Uterine smooth muscle cell (primary cell): ENCODE measurements around the gene TSGA10. TPM values are rescaled to one million over a fixed set of nuclear protein-coding genes. Genes with fewer than 3 reads are reported as not detected.

Source experiments
- total RNA-seq: library from RNA; depleted of rRNA; stranded (reverse); fragments of >200 nt; gene quantifications from 2 replicates; pipeline ENCODE4 v1.2.3, GENCODE V29; 2014

The TSGA10 gene, protein sequence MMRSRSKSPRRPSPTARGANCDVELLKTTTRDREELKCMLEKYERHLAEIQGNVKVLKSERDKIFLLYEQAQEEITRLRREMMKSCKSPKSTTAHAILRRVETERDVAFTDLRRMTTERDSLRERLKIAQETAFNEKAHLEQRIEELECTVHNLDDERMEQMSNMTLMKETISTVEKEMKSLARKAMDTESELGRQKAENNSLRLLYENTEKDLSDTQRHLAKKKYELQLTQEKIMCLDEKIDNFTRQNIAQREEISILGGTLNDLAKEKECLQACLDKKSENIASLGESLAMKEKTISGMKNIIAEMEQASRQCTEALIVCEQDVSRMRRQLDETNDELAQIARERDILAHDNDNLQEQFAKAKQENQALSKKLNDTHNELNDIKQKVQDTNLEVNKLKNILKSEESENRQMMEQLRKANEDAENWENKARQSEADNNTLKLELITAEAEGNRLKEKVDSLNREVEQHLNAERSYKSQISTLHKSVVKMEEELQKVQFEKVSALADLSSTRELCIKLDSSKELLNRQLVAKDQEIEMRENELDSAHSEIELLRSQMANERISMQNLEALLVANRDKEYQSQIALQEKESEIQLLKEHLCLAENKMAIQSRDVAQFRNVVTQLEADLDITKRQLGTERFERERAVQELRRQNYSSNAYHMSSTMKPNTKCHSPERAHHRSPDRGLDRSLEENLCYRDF
- total RNA-seq: 3.7 and 5.1 TPM in 2 replicates

DNA sequence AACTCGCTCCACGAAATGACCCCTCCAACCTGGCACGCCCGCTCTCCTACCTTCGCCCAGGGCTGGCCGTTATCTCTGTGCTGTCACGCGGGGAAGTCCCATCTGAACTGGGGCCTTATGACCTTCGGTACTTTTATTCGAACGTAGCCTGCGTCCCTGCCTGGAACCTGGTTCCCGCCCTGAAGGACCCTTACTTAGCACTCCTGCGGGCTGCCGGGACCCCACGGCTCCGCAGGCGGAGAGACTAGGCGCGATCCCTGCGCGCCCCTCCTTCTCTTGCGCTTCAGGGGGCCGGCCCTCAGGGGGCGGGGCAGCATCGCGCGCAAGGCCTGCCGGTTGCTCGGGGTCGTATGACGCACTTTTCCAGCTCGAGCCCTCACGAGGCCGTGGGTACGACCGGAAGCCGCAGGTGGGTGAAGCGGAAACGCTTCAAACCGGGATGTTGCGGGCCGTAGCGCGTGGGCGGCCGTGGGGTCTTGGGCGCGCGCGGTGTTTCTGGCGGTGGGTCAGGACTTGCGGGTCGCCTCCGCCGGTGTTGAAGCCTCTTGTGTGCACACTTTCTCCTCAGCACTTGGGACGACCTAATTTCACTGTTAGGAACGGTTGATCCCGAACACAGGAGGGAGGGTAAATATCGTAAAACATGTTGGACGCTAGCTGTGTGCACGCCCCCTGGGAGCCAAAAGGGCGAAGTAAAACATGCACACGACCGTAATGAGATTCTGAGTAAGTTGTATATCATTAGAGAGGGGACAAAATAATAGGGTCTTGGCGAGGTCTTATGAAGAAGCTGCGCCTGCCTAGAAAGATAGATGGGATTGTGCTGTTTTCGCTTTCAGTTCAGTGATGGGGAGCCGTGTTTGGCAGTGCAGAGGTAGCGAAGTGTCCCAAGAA is at the start of gene TSGA10, which contains the start of gene LIPT1:
Gene TSGA10 (minus strand): TSS at position 300 of the 894 bp plus-strand sequence. CDS start 45,503 bp downstream, outside the sequence.
Gene LIPT1 (plus strand): TSS at position 325 of the 894 bp plus-strand sequence. CDS start 6,991 bp downstream, outside the sequence.

DNA sequence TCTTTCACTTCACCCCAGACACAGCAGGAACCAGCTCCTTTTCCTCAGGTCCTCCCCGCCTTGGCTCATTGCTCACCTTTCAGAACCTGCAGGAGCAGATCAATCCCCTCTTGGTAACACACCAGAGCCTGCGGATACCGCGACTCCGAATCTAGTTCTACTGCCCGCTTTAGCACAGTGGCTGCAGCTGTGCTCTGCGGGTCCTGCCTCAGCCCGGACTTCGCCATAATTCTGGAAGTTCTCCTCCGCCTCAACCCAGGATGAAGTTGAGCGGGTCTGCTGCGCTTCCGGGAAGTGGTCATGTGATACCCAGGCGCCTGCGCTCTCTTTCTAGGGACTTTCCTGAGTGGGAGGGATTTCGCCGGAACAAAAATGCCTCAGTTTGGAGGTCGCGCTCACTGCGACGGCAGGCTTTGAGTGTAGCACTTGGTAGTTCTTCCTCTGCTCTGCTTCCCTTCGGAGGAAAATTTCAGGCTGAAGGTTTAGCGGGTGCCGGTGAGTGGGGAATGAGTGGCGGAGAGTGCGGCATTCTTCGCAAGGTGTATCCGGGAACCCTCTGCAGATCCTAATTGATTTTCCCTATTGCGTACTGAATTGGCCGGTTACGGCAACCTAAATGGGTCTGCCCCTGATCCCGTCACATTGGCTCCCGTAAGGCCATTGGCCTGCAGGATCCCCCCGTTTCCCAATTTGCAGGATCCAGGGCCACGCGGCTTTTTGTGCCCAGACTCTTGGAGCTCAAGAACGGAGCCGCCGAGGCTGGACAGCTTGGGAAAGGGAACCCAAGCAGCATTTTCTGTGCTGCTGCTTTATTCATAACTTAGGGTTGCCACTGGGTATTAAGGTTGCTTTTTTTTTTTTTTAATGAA is 26.2 kb upstream of the TSGA10 start, which contains the start of the genes MITD1 and MRPL30:
Gene MITD1 (minus strand): TSS at position 304 of the 869 bp plus-strand sequence. CDS start 77 bp downstream, at position 227.
Gene MRPL30 (plus strand): TSS at position 430 of the 869 bp plus-strand sequence. CDS start 5,020 bp downstream, outside the sequence.

DNA sequence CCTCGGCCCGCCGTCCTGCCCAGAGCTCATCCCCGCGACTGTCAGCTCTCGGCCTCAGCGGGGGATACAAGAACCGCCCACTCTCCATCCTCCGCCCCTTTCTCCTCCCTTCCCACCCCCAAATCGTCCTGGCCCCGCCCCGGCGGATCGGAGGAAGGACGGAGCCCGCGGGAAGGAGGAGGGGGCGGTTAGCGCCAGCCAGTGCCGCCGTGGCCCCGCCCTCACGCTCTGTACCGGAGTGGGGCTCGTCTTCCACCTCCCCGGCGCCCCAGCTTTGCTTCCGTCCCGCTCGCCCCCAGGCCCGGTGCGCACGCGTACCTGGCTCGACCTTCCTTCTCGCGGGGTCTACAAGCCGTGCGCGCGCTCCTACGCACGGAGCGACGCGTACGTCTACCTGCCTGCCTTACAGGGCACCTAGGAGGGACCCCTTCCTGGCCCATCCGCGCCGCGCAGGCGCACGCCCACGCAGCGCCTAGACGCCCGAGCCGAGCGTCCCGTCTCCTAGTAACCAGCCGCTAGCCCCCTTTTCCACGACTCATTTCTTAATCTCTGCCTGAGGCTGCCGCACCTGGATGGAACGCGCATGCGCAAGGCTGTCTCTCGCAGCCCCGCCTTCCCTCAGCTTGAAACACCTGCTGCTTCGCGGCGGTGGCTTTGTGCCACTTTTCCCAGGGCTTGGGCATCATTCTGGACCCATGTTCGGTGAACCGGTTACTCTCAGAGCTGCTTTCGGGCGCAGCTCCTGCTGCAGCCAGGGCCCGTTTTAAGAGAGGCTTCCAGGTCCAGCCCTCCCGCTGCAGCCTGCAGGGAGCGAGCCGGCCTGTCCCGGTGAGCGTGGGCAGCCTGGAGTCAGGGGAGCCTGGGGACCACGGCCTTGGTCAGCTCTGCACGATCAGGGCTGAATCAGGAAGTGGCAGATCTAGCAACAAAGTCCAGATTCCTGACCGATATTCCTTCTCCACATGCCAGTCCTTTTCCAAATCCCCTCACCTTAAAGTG is 13.3 kb downstream of the TSGA10 start, which contains the start of gene C2orf15:
Gene C2orf15 (plus strand): TSS at position 598 of the 999 bp plus-strand sequence. CDS start 8,852 bp downstream, outside the sequence.

Other genes with a start within 250 kb of the TSGA10 start
- under 0.01 TPM in 1 of 2 replicates, not detected in the other for gene CRACDL, start 218.7 kb downstream of the TSGA10 start, total RNA-seq
- not detected in 2 replicates for gene C2orf15, start 13.2 kb downstream of the TSGA10 start, total RNA-seq
- 5.4 and 7.4 TPM in 2 replicates for gene LIPT1, start within 50 bp of the TSGA10 start, total RNA-seq
- gene MITD1, start 26.1 kb upstream of the TSGA10 start, total RNA-seq: 32.1 and 40.6 TPM in 2 replicates
- 31.1 and 35.9 TPM in 2 replicates for gene MRPL30, start 26.2 kb upstream of the TSGA10 start, total RNA-seq
- gene LYG2, start 100.7 kb upstream of the TSGA10 start, total RNA-seq: not detected in 2 replicates
- 0.22 and 0.50 TPM in 2 replicates for gene LYG1, start 146.3 kb upstream of the TSGA10 start, total RNA-seq
- gene TXNDC9, start 181.4 kb upstream of the TSGA10 start, total RNA-seq: 73.5 and 93.4 TPM in 2 replicates
- 28.1 and 37.7 TPM in 2 replicates for gene EIF5B, start 182.4 kb upstream of the TSGA10 start, total RNA-seq